Activated T-cell treated with anti-CD3 and anti-CD28 coated beads for 4 hours (primary cell): ENCODE data around the gene LRBA.

ENCODE experiments used
- DNase-seq: peaks from one replicate; pipeline ENCODE4 v3.0.0-alpha.2; 2020

The LRBA gene

DNA sequence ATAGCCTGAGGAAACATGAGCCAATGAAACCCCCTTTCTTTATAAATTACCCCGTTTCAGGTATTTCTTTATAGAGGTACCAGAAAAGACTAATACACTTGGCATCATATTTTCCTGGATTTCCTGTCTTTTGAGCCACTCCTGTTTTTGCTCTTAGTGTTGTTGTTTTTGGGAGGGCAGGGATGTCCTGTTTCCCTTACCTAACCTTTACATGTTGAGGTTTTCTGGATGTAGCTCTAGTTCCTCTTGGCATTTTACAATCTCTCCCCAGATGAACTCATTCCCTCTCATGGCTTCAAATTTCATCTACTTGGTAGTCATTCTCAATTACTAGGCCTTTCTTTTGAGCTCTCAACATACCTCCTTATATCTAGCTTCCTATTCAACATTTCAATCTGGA is 537.2 kb downstream of the LRBA start:
- no peak for DNase-seq

GRCh38 chr4:150476776-150477175 is 538.3 kb downstream of the LRBA start:
- DNase-seq: no peak

DNA sequence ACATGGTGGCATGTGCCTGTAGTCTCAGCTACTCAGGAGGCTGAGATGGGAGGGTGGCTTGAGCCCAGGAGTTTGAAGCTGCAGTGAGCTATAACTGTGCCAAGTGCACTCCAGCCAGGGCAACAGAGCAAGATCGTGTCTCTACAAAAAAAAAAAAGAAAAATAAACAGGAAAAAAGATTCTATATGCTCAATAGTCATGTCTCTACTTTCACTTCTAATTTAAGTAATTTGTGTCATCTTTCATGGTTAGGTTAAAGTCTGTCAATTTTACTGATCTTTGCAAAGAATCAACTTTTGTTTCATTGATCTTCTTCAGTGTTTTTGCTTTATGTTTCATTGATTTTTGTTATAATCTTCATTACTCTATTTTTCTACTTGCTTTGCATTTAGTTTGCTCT is 539.3 kb downstream of the LRBA start:
- DNase-seq: no peak

DNA sequence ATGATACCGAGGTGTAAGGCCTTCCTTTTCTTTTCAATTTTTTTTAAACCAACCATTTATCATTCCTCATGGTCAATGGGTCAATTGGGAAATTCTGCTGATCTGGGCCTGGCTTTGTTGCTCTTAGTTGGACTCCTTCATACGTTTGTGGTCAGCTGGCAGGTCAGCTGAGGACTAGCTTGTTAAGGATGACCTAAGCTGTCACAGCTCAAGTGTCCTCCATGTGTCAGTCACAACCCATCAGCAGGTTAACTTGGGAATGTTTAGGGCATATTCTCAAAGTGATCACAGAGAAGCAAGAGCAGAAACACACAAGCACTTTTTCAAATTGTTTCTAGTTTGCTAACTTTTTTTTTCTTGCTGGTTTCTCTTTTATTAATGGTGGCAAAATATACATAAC is 550.6 kb downstream of the LRBA start:
- DNase-seq: no peak

DNA sequence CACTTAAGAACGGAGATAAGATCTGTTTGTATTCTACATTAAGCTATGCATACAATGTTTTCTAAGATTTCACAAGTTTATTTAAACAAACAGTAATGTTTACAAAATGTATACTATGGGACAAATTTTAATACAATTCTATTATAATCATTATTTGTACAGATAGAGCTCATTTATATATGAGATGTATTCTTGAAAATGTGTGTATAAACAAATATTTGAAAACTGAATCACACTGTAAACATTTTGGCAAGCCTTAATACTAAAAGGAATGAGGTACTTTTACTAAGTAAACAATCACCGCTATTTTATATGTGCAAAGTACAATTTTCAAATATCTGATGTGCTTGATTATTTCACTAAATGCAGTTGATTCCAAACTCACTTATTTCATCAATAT is 552.3 kb downstream of the LRBA start:
- DNase-seq: no peak

DNA sequence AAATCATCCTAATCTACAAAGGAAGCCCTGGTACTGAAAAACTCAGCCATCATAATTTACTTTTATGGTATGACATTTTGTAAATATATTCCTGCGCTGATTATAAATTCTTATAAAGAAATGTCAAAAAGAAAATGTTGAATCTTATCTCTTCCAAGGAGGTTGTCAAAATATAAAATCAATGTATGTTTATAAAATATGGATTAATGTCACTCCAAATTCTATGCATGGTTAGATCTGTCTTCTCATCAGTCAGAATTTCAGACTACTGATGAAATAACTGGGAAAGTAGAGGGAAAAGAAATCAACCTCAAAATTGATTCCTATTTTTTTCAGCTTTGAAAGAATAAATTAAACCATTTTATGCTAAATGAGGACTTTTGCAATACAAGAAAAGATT is 553.1 kb downstream of the LRBA start:
- DNase-seq: no peak

- DNase-seq: no peak
Measured at GRCh38 chr4:150457802-150458201, 557.3 kb downstream of the LRBA start.

DNA sequence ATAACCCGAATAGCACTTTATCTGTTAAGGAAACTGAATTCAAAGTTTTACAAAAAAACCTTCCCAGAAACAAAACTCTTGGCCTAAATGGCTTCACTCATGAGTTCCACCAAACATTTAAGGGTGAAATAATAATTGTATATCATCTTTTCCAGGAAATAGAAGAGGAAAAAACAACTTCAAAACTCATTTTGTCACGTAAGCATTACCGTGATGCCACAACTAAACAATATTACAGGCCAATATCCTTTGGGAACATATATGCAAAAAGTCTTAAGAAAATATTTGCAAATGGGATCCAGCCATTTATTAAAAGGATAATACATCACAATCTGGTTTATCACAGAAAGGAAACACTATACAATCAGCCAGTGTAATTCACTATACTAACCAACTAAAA is 563.2 kb downstream of the LRBA start:
- no peak for DNase-seq

- DNase-seq: no peak
Measured at GRCh38 chr4:150447356-150447755, 567.7 kb downstream of the LRBA start.

DNA sequence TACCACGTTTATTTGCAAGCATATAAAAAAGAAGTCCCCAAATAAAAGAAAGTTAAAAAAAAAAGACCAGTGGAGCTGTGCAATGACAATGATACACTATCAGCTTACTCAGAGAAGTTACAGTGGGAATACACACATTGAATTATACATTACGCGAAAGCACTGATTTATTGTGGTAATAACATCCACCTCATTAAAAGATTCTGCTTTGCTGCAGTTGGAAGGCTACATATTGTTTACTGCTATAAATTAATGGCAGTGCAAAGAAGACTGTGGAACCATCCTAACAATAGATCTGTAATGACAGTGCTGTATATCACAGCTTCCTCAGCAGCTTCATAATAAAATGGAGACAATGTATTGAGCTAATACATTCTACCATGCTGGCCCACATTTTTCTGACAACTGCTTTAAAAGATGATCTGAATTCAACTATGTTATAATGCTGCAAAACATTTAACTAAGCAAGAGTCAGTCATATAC is 575.6 kb downstream of the LRBA start:
- no peak for DNase-seq

GRCh38 chr4:150436598-150437370 is 578.3 kb downstream of the LRBA start:
- DNase-seq: no peak

- no peak for DNase-seq
Measured at GRCh38 chr4:150431221-150431620, 583.9 kb downstream of the LRBA start.

- no peak for DNase-seq
Measured at GRCh38 chr4:150425161-150425560, 589.9 kb downstream of the LRBA start.

DNA sequence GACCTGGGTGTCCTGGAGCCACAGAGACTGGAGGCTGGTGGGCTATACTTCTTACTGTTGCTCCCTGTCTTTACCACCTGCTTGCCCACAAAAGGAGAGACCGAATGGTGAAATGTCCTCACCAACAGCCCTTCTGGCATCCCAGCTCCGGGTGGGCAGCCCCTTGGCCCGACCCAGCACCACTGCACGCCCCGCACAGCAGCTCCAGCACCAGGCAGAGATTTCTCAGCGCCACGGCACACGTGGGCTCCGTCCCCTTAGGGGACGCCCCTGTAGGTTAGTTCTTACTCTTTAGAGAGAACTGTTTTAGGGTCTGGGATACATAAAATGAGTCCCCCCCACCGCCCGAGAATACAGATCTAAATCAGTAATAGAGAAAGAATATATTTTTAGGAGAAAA is 591.6 kb downstream of the LRBA start:
- no peak for DNase-seq

DNA sequence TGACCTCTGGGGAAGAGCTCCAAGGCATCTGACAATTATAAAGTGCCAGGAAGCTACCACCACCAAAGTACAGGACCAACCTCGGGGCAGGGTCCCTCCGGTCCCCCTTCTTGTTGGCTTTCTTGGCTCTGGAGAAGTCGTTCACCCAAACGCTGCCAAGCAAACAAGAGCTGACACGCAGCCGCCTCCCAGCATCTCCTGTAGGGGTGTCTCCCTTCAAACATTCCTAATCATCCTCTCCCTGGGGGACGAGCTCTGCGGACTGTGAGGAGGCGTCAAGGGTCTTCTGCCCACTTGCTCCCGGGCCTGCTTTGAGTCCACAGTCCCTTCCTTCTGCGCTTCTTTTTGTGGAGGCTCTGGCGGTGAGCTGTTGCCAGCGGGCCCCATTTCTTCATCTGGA is 592.0 kb downstream of the LRBA start:
- DNase-seq: no peak

- DNase-seq: no peak
Measured at GRCh38 chr4:150421612-150422011, 593.5 kb downstream of the LRBA start.

DNA sequence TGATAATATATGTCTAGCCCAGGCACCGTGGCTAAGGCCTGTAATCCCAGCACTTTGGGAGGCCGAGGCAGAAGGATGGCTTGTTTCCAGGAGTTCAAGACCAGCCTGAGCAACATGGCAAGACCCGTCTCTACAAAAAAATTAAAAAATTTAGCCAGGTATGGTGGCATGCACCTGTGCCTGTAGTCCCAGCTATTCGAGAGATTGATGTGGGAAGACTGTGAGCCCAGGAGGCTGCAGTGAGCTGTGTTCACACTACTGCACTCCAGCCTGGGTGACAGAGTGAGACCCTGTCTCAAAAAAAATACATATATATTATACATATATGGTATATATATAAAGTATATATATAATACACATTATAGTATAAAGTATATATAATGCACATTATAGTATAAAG is 595.1 kb downstream of the LRBA start:
- DNase-seq: no peak

- DNase-seq: no peak
Measured at GRCh38 chr4:150418757-150419410, 596.2 kb downstream of the LRBA start.

DNA sequence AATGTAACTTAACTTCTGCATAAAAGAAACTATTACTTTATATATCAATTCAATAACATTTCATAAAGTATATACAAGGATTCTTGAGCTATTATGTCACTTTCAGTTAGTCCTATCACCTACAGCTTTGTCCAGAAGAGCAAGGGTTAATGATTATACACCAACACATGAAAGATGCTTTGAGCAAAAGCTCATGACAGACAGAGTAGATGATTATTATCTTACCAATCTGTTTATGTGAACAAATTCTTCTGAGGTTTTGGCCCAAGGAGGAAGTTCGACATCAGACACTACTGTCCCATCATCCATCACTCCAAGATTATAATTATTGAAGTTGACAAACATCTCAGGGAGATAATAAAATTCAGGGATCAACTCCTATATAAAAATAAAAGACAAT is 599.9 kb downstream of the LRBA start:
- no peak for DNase-seq

GRCh38 chr4:150411520-150411919 is 603.6 kb downstream of the LRBA start:
- no peak for DNase-seq

GRCh38 chr4:150402871-150403272 is 612.2 kb downstream of the LRBA start:
- no peak for DNase-seq

DNA sequence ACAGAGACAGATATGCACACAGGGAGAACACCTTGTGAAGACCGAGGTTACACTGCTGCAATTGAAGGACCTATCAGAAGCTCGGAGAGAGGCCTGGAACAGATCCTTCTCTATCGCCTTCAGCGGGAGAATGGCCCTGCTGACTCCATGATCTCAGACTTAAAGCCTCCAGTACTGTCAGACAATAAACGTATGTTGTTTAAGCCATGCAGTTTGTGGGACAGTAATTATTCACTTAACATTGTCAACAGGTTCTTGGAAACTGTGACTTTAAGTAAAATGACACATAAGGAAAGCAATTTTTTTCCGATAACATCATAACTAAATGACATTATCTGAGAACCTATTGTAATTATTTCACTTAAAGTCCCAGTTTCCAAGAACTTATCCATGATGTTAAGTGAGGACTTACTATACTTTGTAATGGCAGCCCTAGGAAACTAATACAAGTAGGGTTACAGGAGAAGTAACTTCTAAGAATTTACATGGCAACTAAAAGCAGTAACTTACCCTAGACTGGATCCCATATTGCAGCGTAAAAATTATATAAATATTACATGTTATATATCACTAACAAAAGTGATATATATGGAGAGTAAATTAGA is 613.9 kb downstream of the LRBA start:
- no peak for DNase-seq

GRCh38 chr4:150395872-150396271 is 619.2 kb downstream of the LRBA start:
- DNase-seq: no peak

DNA sequence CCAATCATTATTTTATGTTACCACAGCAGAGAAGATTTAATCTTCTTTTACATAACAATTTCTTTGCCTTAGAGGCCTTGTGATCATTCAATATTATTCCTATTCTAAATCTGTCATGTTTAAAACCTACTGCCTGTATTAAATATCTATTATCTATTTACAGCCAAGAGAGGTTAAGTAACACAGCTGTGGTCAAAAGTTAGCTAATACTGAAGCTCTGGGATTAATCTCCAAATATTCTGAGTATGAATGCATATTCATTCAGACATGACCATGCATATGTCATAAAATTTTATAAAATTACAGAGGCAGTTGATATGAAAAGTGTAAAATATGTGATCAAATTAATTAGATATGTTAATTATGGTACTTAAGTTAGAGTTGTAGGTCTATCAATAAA is 621.0 kb downstream of the LRBA start:
- DNase-seq: no peak
